ENCODE results near the gene EHD4.
A peak's percentile ranks its signal among the peaks of the same experiment; 100 is the strongest.

Gene EHD4

DNA sequence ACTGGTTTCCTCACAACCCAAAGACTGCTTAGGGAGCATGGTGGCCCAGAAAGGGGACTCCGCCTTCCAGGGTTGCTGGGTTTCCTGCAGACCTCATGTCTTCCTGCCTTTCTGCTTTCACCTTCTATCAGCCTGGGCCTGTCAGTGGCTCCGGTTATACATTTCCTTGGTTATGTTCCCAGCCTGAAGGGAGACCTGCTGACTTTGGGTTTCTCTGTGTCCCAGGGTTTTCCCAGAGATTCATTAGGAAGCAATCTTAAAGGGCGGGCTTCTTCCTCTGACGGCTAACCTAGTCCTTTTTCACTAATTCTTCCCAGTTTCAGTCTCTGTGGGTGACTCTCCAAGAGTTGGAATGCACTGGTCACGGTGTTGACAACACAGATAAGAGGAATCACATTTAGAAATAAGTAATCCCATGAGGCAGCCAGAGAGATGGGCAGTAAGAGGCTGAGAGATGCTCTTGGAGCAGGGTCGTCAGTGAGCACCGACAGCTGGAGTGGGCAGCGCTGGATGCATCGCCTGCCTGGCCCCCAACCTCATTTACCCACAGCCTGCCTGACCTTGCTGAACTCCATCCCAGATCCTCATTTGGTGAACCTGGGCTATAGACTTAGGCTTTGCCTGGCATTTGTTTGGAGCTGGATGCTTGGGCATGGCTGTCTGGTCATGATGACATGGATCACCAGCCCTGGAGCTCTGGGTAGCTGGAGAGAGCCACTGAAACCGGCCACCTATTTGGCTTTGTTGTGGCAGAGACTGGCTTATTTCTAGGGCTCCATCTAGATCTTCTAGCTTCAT lies 10.0 kb upstream of the EHD4 start:
- DNase-seq (ENCODE audit: extremely low spot score, insufficient read length, low read depth) (no peak), FAIRE-seq (no peak)

DNA sequence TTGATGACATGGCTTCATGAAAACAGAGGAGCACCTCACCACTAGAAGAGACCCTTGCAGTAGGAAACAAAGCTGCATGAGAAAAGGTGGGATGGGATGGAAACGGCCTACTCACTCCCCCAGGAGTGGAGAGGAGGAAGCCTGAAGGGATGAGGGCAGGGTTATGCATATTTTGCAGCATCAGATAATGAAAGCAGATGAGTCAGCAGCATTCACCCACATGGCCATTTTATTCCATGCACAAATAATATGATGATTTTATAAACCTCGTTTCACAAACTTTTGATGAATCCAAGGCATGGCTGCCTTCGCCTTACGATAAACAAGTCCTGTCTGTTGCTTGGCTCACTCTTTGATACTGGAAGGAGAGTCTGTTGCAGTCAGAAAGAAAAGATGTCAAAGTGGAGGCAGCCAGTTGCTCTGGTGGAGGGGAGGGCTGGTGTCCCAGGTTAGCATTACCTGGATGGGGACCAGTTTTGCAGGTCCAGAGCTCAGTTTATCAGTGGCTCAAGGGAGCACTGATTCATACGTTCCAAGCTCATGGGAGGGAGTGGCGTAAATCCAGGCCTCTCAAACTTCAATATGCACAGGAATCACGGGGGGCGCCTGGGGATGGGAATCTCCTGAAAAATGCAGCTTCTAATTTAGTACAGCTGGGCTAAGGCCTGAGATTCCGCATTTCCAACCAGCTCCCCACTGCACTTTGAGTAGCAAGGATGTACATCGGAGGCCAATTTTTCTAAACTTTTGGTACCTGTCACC lies 9.2 kb upstream of the EHD4 start:
- DNase-seq (ENCODE audit: extremely low spot score, insufficient read length, low read depth) (no peak), FAIRE-seq (no peak)

DNA sequence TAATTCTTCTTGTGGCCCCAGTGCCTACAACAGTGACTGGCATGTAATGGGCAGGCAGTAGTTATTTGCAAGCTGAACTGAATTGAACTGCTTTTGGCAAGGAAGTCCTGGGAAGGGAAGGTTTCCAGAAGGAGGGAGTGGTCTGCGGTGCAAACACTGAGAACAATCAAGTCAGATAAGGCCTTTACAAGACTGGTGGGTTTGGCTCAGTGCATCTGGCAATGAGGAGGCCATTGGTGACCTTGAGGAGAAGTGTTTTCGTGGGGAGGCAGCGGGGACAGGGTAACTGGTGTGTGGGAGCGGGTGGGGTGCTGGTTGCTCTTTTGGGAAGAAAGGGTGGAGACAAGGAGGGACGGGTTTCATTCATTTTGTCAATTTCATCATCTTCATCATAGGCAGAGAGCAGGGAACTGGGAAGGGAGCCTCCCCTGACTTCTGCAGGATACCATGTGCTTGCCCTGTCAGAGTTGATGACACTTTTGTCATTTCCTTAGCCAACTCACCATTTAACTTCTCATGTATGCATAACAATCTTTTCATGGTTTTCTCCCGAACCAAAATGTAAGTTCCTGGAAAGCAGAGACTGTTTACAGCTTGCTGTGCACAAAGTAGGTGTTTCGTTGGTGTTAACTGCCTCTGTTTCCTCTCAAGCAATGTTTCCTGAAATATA lies 8.4 kb upstream of the EHD4 start:
- FAIRE-seq (no peak), DNase-seq (ENCODE audit: extremely low spot score, insufficient read length, low read depth) (no peak)

DNA sequence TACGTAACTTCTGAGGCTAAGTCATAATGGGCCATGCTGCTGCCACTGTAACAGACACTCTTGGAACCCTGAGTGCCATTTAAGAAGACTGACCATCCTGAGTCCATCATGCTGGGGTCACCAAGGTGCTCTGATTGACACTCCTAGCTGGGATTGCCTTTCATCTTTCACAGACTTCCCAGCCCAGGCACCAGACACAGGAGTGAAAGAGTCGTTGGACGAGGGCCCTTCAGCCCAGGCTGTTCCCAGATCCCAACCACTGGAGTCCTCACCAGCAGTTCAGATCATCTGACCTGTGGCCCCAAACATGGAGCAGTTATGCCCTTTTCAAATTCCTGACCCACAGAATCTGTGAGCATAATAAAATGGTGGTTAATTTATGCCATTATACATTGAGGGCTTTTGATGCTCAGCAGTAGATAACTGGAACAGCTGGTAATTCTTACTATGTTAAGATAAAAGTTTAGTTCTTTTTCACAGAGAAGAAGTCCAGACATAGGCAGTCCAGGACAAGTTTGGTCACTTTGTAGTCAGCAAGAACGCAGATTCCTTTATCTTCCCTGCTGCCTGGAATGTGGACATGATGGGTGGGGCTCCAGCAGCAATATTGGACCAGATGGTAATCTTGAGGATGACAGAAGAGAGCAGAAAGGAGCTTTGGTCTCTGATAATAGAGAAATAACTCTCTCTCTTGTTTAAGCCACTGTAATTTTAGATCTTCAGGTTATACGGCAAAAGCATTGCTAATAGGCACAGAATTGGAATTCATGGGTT lies 7.3 kb upstream of the EHD4 start:
- FAIRE-seq (no peak), DNase-seq (ENCODE audit: extremely low spot score, insufficient read length, low read depth) (no peak)

DNA sequence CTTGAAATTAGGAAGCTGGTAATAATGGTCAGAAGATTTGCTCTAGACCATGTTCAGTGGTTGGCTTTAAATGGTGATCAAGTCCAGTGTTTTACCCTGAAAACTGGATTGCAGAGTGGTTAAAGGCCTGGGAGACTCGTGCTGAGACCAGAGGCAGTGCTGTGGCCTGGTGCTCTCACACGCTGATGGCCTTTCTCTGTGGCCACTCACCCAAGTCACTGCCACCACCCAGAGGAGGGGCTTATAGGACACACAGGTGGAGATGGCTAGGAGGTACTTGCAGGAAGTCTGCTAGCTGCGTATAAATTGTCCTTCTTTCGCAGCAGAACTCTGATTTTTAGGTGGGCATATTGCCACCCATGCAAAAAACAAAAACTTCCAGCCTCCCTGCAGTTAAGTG lies 6.2 kb upstream of the EHD4 start:
- no peak for FAIRE-seq
- no peak for DNase-seq (ENCODE audit: extremely low spot score, insufficient read length, low read depth)

DNA sequence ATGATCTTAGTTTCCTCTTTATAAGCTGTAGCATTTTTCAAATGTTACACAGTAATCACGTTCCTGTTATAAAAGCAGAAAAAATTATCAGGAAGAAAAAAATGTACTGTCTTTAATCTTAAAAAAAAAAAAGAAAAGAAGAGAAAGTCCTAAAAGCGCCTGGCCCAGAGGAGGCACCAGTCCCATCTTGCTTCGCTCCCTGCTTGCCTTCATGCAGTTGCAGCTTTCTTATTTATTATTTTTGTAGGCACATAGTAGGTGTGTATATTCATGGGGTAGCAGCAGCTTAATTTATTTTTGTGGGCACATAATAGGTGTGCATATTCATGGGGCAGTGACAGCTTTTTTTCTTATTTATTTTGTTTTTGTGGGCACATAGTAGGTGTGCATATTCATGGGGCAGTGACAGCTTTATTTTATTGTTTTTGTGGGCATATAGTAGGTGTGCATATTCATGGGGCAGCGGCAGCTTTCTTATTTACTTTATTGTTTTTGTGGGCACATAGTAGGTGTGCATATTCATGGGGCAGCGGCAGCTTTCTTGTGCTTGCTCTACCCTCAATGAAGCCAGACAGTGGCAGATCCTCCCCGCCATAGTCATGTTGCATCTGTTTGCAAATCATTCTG lies 5.5 kb upstream of the EHD4 start:
- no peak for DNase-seq (ENCODE audit: extremely low spot score, insufficient read length, low read depth)
- FAIRE-seq: no peak

DNA sequence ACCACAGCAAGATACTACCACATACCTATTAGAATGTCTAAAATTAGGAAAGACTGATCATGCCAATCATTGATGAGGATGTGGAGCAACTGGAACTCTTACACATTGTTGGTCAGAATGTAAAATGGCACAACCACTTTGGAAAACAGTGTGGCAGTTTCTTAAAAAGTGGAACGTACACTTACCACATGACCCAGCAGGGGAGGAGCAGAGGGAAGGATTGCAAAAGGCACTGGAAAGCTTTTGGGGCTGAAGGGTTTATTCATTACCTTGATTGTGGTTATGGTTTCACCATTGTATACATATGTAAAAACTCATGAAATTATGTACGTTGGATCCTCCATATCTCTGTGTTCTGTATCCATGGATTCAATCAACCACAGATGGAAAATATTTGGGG lies 3.3 kb upstream of the EHD4 start:
- no peak for DNase-seq (ENCODE audit: extremely low spot score, insufficient read length, low read depth)
- FAIRE-seq: no peak

DNA sequence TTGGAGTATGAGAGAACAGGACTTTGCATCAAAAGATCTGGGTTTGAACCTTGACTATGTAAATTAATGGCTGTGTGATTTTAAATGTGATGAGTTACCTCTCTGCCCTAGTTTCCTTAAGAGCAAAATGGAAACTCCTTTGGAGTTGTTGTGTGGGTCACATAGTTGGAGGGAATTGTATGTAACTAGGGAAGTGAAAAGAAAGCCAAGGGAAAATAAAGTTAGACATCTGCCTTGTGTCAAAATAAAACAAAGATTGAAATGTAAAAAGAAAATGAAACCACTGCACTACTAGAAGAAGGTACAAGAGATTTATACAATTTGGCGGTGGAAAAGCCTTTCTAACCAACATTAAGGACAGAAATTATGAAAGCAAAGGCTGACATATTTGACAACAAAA lies 1.7 kb upstream of the EHD4 start:
- DNase-seq (ENCODE audit: extremely low spot score, insufficient read length, low read depth): no peak
- FAIRE-seq: no peak

DNA sequence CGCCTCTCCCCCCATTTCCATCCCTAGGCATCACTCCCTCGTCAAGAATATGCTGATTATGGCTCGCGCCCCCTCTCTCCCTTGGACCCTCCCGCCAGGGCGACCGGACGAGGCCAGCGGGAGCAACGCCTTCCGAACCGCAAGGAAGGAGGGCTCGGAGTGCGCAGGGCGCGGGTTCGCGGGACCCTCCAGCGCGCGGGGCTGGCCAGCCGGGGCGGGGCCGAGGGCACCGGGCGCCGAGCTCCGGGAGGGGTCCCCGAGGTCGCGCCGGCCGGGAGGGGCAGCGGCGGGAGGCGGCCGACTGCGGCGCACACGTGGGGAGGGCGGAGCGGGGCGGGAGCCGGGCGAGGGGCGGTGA lies 483 bp downstream of the EHD4 start:
- DNase-seq (ENCODE audit: extremely low spot score, insufficient read length, low read depth) (no peak), FAIRE-seq (no peak)

DNA sequence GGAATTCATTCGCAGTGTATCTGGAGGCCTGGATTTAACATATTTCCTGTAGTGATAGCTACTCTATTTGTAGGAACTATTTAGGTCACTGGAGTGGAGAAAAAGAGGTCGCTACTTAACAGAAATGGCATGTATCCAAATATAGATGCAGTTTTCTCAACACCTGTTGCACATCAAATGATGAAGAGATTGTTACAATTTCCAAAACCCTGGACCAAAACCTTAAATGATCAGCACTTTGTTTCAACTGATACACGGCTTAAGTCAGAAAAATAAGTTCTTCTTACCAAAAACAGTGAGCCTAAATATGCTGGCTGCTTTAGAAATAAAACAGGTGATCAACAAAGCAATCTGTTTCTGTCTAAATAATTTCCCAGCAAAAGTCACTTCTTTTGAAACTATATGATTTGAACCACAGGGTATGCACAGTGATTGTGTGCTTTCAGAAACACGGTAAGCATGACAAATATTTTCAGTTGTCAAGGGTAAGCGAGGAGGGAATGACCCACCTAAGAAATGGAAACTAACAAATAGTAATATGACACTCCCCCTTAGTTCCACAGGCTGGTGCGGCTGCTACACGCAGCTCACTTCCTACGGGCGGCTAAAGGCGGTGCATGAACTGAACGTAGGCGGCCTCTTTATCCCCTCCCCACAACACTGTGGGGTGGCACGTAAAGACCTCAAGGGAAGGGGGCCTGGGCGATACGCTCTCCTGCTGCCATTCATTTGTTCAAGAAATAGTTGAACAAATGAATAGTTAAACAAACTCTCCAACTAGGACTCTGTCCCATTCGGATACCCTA lies 1.1 kb downstream of the EHD4 start:
- DNase-seq (ENCODE audit: extremely low spot score, insufficient read length, low read depth) (peak; percentile 56), FAIRE-seq (peak; percentile 86)

DNA sequence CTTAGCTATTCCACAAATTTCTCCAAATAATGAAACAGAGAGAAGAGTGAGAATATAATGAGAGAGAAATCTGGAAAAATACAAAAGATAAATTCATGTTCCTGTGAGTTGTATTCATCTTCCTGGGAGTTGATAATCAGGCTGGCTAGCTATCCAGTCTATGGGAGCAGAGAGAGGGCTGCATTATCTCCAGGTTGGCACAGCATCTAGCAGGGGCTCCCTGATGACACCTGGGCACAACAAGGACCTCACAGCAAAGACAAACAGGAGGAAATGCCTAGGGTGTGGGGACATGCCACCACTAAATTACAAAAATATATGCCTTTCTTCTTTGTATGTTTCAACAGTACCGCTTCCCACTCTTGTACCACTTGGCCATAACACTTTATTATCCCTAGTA lies 1.9 kb downstream of the EHD4 start:
- no peak for FAIRE-seq

DNA sequence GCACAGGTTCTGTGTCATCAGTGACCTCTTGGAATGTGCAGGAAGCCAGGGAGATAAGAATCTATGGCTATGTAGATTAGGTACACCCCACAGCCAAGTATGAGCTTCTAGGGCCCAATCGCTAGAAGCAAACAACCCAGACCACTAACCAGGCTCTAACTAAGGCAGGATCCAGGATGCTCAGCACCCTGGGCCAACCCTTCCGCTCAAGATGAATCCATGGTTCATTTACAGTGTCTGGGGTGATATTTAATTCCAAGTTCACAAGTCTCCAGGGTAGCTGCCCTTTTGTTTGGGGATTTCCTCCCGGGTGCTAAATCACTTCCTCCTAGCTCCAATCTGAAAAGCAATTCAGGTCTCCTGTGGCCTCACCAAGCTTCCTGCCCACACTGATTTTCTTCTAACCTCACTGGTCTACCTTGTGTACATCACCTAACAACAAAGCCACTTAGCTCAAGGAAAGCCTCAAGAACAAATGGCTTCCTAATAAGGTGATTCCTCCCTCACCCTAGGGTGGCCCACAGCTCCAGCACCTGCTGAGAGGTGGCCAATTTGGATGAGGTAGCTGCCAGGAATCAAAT lies 2.4 kb downstream of the EHD4 start:
- FAIRE-seq: peak; percentile 94
- peak; percentile 28 for DNase-seq (ENCODE audit: extremely low spot score, insufficient read length, low read depth)

More for the DNA sequence above, 1.9 kb downstream of the EHD4 start:
- no peak for DNase-seq (ENCODE audit: extremely low spot score, insufficient read length, low read depth)

DNA sequence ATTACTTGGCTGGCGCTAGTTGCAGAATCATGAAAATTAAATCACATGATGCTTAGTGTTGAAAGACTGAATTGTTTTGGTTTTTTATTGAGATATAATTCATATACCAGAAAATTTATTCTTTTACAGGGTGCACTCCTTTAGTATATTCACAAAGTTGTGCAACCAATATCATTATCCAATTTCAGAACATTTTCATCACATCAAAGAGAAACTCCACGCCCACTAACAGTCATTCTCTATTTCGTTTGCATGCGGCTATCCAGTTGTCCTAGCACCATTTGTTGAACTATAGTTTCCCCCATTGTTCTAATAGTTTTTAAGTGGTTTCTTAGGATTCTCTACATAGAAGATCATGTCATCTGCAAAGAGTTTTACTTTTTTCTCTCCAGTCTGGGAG lies 3.7 kb downstream of the EHD4 start:
- DNase-seq (ENCODE audit: extremely low spot score, insufficient read length, low read depth): no peak

DNA sequence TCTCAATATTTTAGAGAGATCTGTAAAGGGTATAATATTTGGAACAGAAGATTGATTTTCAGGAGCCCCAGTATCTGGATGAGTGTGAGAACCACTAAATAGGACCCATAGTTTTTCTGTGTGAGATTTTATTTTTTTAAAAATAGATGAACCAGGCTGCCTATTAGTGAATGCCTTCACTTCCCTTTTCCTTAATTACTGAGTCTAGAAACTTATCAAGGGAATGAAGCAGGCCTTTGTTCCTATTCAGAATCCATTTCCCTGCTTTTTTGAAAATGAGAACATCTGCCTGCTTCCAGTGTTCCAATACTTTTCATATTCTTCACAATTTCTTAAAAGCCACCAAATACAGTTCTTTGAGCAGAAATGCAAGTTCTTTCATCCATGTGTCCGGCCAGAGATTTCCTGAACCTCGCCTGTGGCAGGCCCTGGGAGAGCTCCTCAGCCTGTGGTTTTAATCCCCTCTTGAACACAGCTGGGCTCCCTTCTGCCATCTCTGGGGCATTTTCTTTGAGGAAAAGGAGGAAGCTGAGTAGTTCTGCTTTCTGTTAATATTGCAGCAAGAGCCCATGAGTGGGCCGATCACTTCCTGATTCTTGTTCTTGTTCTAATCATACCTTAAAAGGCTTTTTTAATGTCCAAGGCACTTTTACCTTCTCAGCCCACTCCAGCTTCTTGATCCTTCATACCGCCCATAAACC lies 4.7 kb downstream of the EHD4 start:
- FAIRE-seq (peak; percentile 87), DNase-seq (ENCODE audit: extremely low spot score, insufficient read length, low read depth) (no peak)

More for the DNA sequence above, 3.7 kb downstream of the EHD4 start:
- FAIRE-seq: peak; percentile 51

DNA sequence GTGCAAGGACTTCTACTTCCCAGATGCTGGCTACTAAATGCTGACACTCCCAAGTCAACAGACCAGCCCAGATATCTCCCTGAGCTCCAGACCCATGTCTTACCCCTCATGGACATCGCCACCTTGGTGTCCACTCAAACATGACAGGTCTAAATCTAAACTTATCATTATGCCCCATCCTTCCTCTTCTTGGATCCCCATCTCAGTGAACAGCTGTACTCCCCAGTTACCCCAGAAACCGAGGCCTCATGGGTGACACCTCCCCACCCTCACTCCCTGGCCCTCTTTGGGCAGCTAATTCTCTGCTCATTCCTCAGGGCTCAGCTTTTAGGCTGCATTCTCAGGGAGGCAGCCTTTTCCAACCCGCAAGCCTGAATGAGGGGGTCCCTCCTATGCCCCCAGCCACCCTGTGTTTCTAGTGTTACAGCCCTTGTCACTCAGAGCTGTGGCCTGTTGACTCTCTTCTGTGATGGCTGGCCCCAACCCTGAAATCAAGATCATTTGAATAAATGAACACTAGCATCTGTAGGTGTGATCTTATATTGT lies 5.4 kb downstream of the EHD4 start:
- DNase-seq (ENCODE audit: extremely low spot score, insufficient read length, low read depth) (no peak), FAIRE-seq (no peak)

DNA sequence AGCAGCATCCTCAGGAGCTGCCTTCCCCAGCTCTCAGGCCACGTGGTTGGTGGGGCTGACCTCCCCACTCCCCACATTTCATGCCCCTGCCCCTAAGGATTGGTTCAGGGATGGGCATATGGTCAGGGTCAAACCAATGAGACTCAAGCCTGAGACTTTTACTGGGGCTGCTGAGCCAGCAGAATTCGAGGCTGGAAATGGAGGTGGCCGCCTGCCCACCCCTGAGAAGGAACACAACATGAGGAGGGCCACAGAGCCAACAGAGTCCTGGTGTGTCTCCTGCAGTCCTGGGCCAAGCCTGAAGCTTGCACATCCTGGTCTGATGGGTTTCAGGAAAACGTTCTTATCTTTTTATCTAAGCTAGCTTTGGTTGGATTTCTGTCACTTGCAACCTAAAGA lies 5.9 kb downstream of the EHD4 start:
- no peak for FAIRE-seq
- DNase-seq (ENCODE audit: extremely low spot score, insufficient read length, low read depth): no peak

DNA sequence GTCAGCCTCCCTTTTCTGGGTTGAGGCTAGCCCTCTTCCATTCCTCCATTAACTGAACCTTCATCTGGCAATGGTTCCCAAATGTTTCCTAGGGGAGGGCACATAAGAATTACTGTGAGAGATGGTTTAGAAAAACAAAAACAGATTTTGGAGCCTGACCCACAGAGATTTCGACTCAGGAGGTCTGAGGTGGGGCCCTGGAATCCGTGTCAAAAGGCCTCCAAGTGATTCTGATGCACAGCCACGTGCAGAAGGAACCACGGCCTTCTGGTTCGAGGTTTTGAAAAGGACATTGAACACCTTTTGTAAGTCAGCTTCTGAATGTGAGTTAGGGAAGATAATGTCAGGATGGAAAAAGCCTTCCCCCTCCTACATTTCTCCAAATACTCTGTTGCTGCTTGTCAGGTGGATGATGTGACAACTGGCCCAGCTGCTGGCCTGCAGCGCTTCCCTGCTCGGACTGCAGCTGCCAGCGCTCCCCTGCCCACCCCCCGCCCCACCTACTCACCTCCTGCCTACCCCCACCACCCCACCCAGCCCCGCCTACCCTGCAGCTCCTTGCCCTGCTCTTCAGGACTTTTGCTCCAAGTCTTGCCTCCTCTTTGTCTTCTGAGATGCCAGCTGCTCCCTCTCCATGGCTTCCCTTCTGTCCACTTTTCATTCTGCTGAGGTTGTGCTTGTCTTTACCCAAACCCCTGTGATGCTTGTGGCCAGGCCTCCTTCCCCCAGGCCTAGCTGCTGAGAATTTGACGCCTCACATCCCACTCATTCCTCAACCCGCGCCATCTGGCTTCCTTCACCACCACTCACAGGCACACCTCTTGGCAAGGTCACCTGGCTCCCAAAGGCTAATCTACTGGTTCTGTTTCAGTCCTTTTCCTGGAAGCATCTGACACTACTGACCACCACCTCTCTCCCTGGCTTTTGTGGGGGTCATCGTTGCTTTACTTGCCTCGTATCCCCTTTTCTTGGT lies 6.6 kb downstream of the EHD4 start:
- FAIRE-seq: no peak
- no peak for DNase-seq (ENCODE audit: extremely low spot score, insufficient read length, low read depth)
